Measurements from ENCODE around the gene PDZRN4. TPM values are rescaled to one million over a fixed set of nuclear protein-coding genes. Genes with fewer than 3 reads are reported as not detected.

Gene PDZRN4
- polyA plus RNA-seq, 1 donor from 2014 or later: 46.7 TPM

DNA sequence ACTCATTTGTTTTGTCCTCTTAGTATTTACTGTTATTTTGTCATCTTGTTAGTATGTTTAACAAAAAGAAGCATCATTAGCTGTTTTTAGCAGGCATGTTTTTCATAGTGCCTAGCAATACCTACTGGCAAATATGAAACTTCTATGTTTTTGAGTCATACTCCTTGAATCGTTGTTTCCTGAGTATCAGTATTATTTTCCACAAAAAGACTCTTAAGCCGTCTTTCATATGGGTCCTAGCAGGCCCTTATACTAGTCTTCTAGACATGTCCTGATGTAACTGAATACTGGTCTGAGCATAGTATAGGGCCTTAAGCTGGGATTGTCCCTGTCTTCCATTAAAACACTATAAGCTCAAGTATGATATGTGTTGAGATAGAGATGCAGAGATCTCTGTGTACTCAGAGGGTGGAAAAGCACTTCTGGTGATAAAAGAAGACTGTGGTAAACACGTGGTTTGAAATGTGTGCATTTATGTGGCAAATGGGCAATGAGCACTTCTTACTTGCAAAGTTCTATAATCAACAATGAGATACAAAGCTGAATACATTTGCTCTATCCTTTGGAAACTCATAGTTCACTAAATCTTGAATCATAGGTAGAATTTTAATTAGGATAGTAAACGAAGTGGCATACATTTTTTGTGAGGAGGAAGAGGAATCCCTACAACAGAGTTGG, 348.8 kb downstream of the PDZRN4 start:
- H3K27ac ChIP-seq (ENCODE audit: low read length): no peak overlapping the region
- H3F3A ChIP-seq (ENCODE audit: insufficient read depth, low read length, poor library complexity, severe bottlenecking): no peaks in the 10 kb centered on the region
- no peak overlapping the region for H2AFZ ChIP-seq (ENCODE audit: low read depth, low read length)
- no peaks in the 10 kb centered on the region for H3K9me3 ChIP-seq (ENCODE audit: low read length)
- H4K20me1 ChIP-seq (ENCODE audit: insufficient read depth): no peaks in the 10 kb centered on the region
- H3K4me2 ChIP-seq (ENCODE audit: low read length): no peak overlapping the region
- H3K27me3 ChIP-seq (ENCODE audit: insufficient read depth, low read depth, low read length): no peaks in the 10 kb centered on the region
- H3K9me2 ChIP-seq (ENCODE audit: insufficient read depth, low read length): no peaks in the 10 kb centered on the region
- TF ChIP-seq, protein P1, sequence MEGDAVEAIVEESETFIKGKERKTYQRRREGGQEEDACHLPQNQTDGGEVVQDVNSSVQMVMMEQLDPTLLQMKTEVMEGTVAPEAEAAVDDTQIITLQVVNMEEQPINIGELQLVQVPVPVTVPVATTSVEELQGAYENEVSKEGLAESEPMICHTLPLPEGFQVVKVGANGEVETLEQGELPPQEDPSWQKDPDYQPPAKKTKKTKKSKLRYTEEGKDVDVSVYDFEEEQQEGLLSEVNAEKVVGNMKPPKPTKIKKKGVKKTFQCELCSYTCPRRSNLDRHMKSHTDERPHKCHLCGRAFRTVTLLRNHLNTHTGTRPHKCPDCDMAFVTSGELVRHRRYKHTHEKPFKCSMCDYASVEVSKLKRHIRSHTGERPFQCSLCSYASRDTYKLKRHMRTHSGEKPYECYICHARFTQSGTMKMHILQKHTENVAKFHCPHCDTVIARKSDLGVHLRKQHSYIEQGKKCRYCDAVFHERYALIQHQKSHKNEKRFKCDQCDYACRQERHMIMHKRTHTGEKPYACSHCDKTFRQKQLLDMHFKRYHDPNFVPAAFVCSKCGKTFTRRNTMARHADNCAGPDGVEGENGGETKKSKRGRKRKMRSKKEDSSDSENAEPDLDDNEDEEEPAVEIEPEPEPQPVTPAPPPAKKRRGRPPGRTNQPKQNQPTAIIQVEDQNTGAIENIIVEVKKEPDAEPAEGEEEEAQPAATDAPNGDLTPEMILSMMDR (IDR thresholded peaks at IDR 0.05; ENCODE audit: poor library complexity, severe bottlenecking): no peak
- no peak for TF ChIP-seq EP300 (conservative IDR thresholded peaks at IDR 0.05; ENCODE audit: poor library complexity, severe bottlenecking)
- no peak for TF ChIP-seq POLR2AphosphoS5 (IDR thresholded peaks at IDR 0.05)
- TF ChIP-seq EZH2 (IDR thresholded peaks at IDR 0.05; ENCODE audit: borderline replicate concordance, insufficient read depth, low read length, poor library complexity, severe bottlenecking): no peak
- TF ChIP-seq TAF1 (IDR thresholded peaks at IDR 0.05; ENCODE audit: low read depth): no peak
- no peak for TF ChIP-seq MXI1 (conservative IDR thresholded peaks at IDR 0.05; ENCODE audit: poor library complexity, severe bottlenecking)
- no peak for TF ChIP-seq RAD21 (conservative IDR thresholded peaks at IDR 0.05)
- no peak for TF ChIP-seq SMC3 (conservative IDR thresholded peaks at IDR 0.05; ENCODE audit: poor library complexity)
- H3K4me3 ChIP-seq (ENCODE audit: low read length): no peak overlapping the region
- no peaks in the 10 kb centered on the region for H3K36me3 ChIP-seq (ENCODE audit: insufficient read depth, low read length)
- no peak overlapping the region for H3K9ac ChIP-seq (ENCODE audit: low read length)
- H3K79me2 ChIP-seq (replicated peaks; ENCODE audit: insufficient read depth, low read length): no peaks in the 10 kb centered on the region

DNA sequence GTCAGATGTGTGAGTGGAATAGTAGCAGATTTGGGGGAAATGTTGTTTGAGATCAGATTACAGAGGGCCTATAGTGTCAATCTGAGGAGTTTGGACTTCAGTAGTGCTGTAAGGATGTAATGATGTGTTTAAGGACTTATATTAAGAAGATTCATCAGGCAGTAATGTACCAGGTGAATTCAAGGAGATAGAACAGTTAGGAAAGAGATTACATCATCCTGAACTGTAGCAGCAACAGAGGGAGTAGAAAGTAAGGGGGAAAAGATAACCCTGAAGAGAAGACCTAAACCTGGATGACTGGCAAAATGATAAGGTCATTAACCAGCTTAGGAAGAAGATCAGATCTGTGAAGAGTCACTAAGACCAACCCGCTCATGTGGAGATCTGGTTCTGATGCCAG, 349.4 kb downstream of the PDZRN4 start:
- no peak overlapping the region for H2AFZ ChIP-seq (ENCODE audit: low read depth, low read length)
- no peaks in the 10 kb centered on the region for H3K36me3 ChIP-seq (ENCODE audit: insufficient read depth, low read length)

More for the DNA sequence above, 349.4 kb downstream of the PDZRN4 start:
- no peaks in the 10 kb centered on the region for H3F3A ChIP-seq (ENCODE audit: insufficient read depth, low read length, poor library complexity, severe bottlenecking)
- no peak overlapping the region for H3K9ac ChIP-seq (ENCODE audit: low read length)
- TF ChIP-seq SMC3 (conservative IDR thresholded peaks at IDR 0.05; ENCODE audit: poor library complexity) (no peak), RAD21 (conservative IDR thresholded peaks at IDR 0.05) (no peak), POLR2AphosphoS5 (IDR thresholded peaks at IDR 0.05) (no peak), EZH2 (IDR thresholded peaks at IDR 0.05; ENCODE audit: borderline replicate concordance, insufficient read depth, low read length, poor library complexity, severe bottlenecking) (no peak), MXI1 (conservative IDR thresholded peaks at IDR 0.05; ENCODE audit: poor library complexity, severe bottlenecking) (no peak), TAF1 (IDR thresholded peaks at IDR 0.05; ENCODE audit: low read depth) (no peak), EP300 (conservative IDR thresholded peaks at IDR 0.05; ENCODE audit: poor library complexity, severe bottlenecking) (no peak)
- TF ChIP-seq, protein P1 (IDR thresholded peaks at IDR 0.05; ENCODE audit: poor library complexity, severe bottlenecking): no peak
- TF ChIP-seq, protein P2, sequence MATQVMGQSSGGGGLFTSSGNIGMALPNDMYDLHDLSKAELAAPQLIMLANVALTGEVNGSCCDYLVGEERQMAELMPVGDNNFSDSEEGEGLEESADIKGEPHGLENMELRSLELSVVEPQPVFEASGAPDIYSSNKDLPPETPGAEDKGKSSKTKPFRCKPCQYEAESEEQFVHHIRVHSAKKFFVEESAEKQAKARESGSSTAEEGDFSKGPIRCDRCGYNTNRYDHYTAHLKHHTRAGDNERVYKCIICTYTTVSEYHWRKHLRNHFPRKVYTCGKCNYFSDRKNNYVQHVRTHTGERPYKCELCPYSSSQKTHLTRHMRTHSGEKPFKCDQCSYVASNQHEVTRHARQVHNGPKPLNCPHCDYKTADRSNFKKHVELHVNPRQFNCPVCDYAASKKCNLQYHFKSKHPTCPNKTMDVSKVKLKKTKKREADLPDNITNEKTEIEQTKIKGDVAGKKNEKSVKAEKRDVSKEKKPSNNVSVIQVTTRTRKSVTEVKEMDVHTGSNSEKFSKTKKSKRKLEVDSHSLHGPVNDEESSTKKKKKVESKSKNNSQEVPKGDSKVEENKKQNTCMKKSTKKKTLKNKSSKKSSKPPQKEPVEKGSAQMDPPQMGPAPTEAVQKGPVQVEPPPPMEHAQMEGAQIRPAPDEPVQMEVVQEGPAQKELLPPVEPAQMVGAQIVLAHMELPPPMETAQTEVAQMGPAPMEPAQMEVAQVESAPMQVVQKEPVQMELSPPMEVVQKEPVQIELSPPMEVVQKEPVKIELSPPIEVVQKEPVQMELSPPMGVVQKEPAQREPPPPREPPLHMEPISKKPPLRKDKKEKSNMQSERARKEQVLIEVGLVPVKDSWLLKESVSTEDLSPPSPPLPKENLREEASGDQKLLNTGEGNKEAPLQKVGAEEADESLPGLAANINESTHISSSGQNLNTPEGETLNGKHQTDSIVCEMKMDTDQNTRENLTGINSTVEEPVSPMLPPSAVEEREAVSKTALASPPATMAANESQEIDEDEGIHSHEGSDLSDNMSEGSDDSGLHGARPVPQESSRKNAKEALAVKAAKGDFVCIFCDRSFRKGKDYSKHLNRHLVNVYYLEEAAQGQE (IDR thresholded peaks at IDR 0.05; ENCODE audit: borderline replicate concordance): no peak
- H3K4me2 ChIP-seq (ENCODE audit: low read length): no peak overlapping the region
- no peaks in the 10 kb centered on the region for H4K20me1 ChIP-seq (ENCODE audit: insufficient read depth)
- H3K27me3 ChIP-seq (ENCODE audit: insufficient read depth, low read depth, low read length): no peaks in the 10 kb centered on the region
- no peak overlapping the region for H3K27ac ChIP-seq (ENCODE audit: low read length)
- no peaks in the 10 kb centered on the region for H3K9me3 ChIP-seq (ENCODE audit: low read length)
- H3K9me2 ChIP-seq (ENCODE audit: insufficient read depth, low read length): no peaks in the 10 kb centered on the region
- H3K79me2 ChIP-seq (replicated peaks; ENCODE audit: insufficient read depth, low read length): no peaks in the 10 kb centered on the region
- no peak overlapping the region for H3K4me3 ChIP-seq (ENCODE audit: low read length)
